ENCODE results near the gene ERFE. TPM values are rescaled to one million over a fixed set of nuclear protein-coding genes. Genes with fewer than 3 reads are reported as not detected.

The ERFE gene
- total RNA-seq, 1 experiment from 2014 or later: 4.5 TPM

DNA sequence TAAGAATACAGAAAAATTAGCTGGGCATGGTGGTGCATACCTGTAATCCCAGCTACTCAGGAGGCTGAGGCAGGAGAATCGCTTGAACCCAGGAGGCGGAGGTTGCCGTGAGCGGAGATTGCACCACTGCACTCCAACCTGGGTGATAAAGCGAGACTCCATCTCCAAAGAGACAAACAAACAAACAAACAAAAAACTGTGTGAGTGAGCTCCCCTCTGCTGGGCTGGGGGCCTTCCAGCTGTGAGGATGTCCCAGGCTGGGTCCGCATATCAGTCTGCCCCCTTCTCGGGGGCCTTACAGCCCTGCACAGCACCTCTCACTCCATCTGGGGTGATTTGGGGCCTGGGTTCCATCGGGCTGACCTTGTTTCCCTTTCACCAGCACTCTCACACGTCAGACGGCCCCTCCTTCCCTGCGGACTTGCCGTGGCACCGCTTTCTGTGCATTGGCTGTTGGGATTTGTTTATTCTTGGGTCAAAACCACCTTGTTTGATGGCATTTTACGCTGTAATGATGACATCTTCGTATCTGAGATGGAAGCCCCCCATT is 23.1 kb upstream of the ERFE start (continued):
- TF ChIP-seq, protein P1, sequence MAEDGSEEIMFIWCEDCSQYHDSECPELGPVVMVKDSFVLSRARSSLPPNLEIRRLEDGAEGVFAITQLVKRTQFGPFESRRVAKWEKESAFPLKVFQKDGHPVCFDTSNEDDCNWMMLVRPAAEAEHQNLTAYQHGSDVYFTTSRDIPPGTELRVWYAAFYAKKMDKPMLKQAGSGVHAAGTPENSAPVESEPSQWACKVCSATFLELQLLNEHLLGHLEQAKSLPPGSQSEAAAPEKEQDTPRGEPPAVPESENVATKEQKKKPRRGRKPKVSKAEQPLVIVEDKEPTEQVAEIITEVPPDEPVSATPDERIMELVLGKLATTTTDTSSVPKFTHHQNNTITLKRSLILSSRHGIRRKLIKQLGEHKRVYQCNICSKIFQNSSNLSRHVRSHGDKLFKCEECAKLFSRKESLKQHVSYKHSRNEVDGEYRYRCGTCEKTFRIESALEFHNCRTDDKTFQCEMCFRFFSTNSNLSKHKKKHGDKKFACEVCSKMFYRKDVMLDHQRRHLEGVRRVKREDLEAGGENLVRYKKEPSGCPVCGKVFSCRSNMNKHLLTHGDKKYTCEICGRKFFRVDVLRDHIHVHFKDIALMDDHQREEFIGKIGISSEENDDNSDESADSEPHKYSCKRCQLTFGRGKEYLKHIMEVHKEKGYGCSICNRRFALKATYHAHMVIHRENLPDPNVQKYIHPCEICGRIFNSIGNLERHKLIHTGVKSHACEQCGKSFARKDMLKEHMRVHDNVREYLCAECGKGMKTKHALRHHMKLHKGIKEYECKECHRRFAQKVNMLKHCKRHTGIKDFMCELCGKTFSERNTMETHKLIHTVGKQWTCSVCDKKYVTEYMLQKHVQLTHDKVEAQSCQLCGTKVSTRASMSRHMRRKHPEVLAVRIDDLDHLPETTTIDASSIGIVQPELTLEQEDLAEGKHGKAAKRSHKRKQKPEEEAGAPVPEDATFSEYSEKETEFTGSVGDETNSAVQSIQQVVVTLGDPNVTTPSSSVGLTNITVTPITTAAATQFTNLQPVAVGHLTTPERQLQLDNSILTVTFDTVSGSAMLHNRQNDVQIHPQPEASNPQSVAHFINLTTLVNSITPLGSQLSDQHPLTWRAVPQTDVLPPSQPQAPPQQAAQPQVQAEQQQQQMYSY (CRISPR knock-in tag; IDR thresholded peaks at IDR 0.05): no peak
- TF ChIP-seq, protein P2, sequence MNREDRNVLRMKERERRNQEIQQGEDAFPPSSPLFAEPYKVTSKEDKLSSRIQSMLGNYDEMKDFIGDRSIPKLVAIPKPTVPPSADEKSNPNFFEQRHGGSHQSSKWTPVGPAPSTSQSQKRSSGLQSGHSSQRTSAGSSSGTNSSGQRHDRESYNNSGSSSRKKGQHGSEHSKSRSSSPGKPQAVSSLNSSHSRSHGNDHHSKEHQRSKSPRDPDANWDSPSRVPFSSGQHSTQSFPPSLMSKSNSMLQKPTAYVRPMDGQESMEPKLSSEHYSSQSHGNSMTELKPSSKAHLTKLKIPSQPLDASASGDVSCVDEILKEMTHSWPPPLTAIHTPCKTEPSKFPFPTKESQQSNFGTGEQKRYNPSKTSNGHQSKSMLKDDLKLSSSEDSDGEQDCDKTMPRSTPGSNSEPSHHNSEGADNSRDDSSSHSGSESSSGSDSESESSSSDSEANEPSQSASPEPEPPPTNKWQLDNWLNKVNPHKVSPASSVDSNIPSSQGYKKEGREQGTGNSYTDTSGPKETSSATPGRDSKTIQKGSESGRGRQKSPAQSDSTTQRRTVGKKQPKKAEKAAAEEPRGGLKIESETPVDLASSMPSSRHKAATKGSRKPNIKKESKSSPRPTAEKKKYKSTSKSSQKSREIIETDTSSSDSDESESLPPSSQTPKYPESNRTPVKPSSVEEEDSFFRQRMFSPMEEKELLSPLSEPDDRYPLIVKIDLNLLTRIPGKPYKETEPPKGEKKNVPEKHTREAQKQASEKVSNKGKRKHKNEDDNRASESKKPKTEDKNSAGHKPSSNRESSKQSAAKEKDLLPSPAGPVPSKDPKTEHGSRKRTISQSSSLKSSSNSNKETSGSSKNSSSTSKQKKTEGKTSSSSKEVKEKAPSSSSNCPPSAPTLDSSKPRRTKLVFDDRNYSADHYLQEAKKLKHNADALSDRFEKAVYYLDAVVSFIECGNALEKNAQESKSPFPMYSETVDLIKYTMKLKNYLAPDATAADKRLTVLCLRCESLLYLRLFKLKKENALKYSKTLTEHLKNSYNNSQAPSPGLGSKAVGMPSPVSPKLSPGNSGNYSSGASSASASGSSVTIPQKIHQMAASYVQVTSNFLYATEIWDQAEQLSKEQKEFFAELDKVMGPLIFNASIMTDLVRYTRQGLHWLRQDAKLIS (CRISPR knock-in tag; IDR thresholded peaks at IDR 0.05; ENCODE audit: borderline replicate concordance): no peak
- TF ChIP-seq SMAD3 (CRISPR knock-in tag; IDR thresholded peaks at IDR 0.05; ENCODE audit: borderline replicate concordance) (no peak), ZNF317 (CRISPR knock-in tag; IDR thresholded peaks at IDR 0.05; ENCODE audit: borderline replicate concordance, low read depth) (no peak), ETV6 (CRISPR knock-in tag; IDR thresholded peaks at IDR 0.05) (no peak), IRF2 (CRISPR knock-in tag; IDR thresholded peaks at IDR 0.05; ENCODE audit: borderline replicate concordance, low read depth) (no peak), EMX1 (CRISPR knock-in tag; IDR thresholded peaks at IDR 0.05) (no peak)

DNA sequence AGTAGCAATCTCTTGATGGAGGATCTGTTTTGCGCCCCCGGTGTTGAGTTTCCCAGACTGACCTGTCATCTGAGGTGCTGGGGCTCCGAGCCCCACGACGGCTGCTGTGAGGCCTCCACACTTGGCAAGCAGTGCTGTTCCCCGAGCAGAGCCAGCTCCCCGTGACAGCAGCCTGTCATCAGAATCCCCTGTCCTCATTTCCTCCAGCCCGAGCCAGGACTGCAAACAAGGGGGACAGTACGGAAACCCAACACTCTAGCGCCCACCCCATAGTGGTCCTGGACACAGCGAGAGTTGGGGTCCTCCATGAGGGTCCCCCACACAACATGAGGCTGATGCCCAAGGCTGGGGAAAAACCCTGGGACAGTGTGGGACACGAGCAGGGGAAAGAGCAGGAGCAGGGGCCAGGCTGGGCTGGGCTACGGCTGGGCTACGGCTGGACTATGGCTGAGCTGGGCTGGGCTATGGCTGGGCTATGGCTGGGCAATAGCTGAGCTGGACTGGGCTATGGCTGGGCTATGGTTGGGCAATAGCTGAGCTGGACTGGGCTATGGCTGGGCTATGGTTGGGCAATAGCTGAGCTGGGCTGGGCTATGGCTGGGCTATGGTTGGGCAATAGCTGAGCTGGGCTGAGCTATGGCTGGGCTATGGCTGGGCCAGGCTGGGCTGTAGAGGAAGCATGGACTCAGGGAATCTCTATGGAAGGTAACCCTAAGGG is 21.8 kb upstream of the ERFE start:
- H3K4me1 Mint-ChIP-seq: no peaks in the 10 kb centered on the region

More for the DNA sequence above, 21.8 kb upstream of the ERFE start:
- Mint-ChIP-seq H3K27me3 (ENCODE audit: low read depth) (no peaks in the 10 kb centered on the region), H3K9me3 (no peaks in the 10 kb centered on the region), H3K27ac (no peak overlapping the region), H3K4me3 (no peak overlapping the region), H3K36me3 (no peaks in the 10 kb centered on the region)
- DNase-seq (ENCODE audit: low spot score) (no peak), ATAC-seq (no peak)
- ChIA-PET POLR2A (no interaction called here), CTCF (interaction anchor here (1.1 to 4.3 kb wide), 2 partner anchors 9 to 31 kb away, joined by 4 to 41 read pairs; no protein-coding TSS in a partner anchor)
- TF ChIP-seq, protein P3, sequence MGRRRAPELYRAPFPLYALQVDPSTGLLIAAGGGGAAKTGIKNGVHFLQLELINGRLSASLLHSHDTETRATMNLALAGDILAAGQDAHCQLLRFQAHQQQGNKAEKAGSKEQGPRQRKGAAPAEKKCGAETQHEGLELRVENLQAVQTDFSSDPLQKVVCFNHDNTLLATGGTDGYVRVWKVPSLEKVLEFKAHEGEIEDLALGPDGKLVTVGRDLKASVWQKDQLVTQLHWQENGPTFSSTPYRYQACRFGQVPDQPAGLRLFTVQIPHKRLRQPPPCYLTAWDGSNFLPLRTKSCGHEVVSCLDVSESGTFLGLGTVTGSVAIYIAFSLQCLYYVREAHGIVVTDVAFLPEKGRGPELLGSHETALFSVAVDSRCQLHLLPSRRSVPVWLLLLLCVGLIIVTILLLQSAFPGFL (CRISPR knock-in tag; IDR thresholded peaks at IDR 0.05; ENCODE audit: borderline replicate concordance): no peak
- TF ChIP-seq TP53 (CRISPR knock-in tag; IDR thresholded peaks at IDR 0.05) (no peak), ZNF121 (CRISPR knock-in tag; IDR thresholded peaks at IDR 0.05) (no peak), GABPB1 (CRISPR knock-in tag; IDR thresholded peaks at IDR 0.05) (peak; percentile 38; the same call in 1 of the 2 replicates), TEAD1 (CRISPR knock-in tag; IDR thresholded peaks at IDR 0.05) (no peak)
- TF ChIP-seq, protein P4, sequence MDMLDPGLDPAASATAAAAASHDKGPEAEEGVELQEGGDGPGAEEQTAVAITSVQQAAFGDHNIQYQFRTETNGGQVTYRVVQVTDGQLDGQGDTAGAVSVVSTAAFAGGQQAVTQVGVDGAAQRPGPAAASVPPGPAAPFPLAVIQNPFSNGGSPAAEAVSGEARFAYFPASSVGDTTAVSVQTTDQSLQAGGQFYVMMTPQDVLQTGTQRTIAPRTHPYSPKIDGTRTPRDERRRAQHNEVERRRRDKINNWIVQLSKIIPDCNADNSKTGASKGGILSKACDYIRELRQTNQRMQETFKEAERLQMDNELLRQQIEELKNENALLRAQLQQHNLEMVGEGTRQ (CRISPR knock-in tag; IDR thresholded peaks at IDR 0.05): no peak
- TF ChIP-seq, protein P5, sequence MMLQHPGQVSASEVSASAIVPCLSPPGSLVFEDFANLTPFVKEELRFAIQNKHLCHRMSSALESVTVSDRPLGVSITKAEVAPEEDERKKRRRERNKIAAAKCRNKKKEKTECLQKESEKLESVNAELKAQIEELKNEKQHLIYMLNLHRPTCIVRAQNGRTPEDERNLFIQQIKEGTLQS (CRISPR knock-in tag; conservative IDR thresholded peaks at IDR 0.05): no peak
- TF ChIP-seq, protein P6, sequence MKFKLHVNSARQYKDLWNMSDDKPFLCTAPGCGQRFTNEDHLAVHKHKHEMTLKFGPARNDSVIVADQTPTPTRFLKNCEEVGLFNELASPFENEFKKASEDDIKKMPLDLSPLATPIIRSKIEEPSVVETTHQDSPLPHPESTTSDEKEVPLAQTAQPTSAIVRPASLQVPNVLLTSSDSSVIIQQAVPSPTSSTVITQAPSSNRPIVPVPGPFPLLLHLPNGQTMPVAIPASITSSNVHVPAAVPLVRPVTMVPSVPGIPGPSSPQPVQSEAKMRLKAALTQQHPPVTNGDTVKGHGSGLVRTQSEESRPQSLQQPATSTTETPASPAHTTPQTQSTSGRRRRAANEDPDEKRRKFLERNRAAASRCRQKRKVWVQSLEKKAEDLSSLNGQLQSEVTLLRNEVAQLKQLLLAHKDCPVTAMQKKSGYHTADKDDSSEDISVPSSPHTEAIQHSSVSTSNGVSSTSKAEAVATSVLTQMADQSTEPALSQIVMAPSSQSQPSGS (CRISPR knock-in tag; IDR thresholded peaks at IDR 0.05; ENCODE audit: borderline replicate concordance, low read depth): no peak

Measured in WTC11 (cell line).